Measurements from ENCODE around the gene MMP15. TPM values are rescaled to one million over a fixed set of nuclear protein-coding genes. Genes with fewer than 3 reads are reported as not detected.

The MMP15 gene
- total and polyA plus RNA-seq, 2 of the 13 experiments (the other 11 are each of a cell fraction or from before 2014, with no cell fraction given), result 35.2 to 44.9 TPM

DNA sequence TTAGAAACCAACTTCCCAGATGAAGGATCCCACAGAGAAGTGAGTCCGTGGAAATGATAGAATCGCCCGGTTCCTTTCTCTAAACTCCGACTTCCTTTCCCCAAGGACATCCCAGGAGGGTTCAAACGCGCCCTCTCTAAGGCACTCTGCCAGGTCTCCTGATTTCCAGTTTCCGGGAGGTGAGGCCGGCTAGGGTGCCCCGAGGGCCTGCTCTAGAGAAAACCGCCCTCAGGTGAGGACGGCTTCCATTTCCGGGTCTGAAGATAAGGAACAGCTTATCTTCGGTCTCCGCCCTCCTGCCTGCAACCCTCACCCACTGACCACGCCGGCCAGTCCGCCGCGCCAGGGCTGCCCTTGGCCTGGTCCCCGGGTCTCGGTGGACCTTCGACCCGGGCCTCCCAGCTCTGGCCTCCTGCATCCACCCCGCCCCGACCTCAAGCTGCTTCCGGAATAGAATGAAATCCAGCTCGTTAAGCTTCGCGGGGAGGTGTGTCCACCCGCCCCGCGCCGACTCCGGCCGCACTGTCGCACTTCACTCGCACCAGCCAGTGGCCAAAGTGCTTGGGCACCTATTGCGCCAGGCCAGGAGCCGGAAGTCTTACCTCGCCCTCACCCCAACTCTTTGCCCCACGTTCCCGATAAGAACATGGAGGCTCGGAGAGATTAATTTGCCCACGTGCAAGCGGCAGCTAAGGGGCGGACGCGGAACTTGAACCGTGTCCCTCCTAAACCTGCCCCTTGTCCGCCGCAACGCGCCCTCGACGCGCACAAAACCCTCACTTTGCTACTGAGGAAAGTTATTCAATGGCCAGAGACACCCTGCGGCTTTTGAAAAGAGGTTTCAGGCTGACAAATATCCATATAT is 836 bp upstream of the MMP15 start (continued):
- TF ChIP-seq, protein P1, sequence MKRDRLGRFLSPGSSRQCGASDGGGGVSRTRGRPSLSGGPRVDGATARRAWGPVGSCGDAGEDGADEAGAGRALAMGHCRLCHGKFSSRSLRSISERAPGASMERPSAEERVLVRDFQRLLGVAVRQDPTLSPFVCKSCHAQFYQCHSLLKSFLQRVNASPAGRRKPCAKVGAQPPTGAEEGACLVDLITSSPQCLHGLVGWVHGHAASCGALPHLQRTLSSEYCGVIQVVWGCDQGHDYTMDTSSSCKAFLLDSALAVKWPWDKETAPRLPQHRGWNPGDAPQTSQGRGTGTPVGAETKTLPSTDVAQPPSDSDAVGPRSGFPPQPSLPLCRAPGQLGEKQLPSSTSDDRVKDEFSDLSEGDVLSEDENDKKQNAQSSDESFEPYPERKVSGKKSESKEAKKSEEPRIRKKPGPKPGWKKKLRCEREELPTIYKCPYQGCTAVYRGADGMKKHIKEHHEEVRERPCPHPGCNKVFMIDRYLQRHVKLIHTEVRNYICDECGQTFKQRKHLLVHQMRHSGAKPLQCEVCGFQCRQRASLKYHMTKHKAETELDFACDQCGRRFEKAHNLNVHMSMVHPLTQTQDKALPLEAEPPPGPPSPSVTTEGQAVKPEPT (CRISPR knock-in tag; IDR thresholded peaks at IDR 0.05; ENCODE audit: low read depth), result peak; percentile 85
- TF ChIP-seq NPAS2 (CRISPR knock-in tag; IDR thresholded peaks at IDR 0.05; ENCODE audit: borderline replicate concordance) (no peak), ZSCAN22 (CRISPR knock-in tag; IDR thresholded peaks at IDR 0.05) (0 out of 2 replicates have a peak, but pooled peaks have one; percentile 32), ZNF337 (CRISPR knock-in tag; IDR thresholded peaks at IDR 0.05; ENCODE audit: borderline replicate concordance, low read depth) (peak; percentile 65), PHF20 (CRISPR knock-in tag; IDR thresholded peaks at IDR 0.05) (peak; percentile 75), ZNF3 (CRISPR knock-in tag; IDR thresholded peaks at IDR 0.05) (no peak), CBX5 (CRISPR knock-in tag; IDR thresholded peaks at IDR 0.05; ENCODE audit: borderline replicate concordance) (peak; percentile 23; the same call in 1 of the 2 replicates), RFX3 (CRISPR knock-in tag; IDR thresholded peaks at IDR 0.05) (no peak), HOXD1 (CRISPR knock-in tag; IDR thresholded peaks at IDR 0.05) (peak; percentile 72; the same call in 1 of the 2 replicates)
- TF ChIP-seq, protein P2, sequence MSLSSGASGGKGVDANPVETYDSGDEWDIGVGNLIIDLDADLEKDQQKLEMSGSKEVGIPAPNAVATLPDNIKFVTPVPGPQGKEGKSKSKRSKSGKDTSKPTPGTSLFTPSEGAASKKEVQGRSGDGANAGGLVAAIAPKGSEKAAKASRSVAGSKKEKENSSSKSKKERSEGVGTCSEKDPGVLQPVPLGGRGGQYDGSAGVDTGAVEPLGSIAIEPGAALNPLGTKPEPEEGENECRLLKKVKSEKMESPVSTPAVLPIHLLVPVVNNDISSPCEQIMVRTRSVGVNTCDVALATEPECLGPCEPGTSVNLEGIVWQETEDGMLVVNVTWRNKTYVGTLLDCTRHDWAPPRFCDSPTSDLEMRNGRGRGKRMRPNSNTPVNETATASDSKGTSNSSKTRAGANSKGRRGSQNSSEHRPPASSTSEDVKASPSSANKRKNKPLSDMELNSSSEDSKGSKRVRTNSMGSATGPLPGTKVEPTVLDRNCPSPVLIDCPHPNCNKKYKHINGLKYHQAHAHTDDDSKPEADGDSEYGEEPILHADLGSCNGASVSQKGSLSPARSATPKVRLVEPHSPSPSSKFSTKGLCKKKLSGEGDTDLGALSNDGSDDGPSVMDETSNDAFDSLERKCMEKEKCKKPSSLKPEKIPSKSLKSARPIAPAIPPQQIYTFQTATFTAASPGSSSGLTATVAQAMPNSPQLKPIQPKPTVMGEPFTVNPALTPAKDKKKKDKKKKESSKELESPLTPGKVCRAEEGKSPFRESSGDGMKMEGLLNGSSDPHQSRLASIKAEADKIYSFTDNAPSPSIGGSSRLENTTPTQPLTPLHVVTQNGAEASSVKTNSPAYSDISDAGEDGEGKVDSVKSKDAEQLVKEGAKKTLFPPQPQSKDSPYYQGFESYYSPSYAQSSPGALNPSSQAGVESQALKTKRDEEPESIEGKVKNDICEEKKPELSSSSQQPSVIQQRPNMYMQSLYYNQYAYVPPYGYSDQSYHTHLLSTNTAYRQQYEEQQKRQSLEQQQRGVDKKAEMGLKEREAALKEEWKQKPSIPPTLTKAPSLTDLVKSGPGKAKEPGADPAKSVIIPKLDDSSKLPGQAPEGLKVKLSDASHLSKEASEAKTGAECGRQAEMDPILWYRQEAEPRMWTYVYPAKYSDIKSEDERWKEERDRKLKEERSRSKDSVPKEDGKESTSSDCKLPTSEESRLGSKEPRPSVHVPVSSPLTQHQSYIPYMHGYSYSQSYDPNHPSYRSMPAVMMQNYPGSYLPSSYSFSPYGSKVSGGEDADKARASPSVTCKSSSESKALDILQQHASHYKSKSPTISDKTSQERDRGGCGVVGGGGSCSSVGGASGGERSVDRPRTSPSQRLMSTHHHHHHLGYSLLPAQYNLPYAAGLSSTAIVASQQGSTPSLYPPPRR (CRISPR knock-in tag; IDR thresholded peaks at IDR 0.05; ENCODE audit: borderline replicate concordance), result peak; percentile 90
- TF ChIP-seq, protein P3, sequence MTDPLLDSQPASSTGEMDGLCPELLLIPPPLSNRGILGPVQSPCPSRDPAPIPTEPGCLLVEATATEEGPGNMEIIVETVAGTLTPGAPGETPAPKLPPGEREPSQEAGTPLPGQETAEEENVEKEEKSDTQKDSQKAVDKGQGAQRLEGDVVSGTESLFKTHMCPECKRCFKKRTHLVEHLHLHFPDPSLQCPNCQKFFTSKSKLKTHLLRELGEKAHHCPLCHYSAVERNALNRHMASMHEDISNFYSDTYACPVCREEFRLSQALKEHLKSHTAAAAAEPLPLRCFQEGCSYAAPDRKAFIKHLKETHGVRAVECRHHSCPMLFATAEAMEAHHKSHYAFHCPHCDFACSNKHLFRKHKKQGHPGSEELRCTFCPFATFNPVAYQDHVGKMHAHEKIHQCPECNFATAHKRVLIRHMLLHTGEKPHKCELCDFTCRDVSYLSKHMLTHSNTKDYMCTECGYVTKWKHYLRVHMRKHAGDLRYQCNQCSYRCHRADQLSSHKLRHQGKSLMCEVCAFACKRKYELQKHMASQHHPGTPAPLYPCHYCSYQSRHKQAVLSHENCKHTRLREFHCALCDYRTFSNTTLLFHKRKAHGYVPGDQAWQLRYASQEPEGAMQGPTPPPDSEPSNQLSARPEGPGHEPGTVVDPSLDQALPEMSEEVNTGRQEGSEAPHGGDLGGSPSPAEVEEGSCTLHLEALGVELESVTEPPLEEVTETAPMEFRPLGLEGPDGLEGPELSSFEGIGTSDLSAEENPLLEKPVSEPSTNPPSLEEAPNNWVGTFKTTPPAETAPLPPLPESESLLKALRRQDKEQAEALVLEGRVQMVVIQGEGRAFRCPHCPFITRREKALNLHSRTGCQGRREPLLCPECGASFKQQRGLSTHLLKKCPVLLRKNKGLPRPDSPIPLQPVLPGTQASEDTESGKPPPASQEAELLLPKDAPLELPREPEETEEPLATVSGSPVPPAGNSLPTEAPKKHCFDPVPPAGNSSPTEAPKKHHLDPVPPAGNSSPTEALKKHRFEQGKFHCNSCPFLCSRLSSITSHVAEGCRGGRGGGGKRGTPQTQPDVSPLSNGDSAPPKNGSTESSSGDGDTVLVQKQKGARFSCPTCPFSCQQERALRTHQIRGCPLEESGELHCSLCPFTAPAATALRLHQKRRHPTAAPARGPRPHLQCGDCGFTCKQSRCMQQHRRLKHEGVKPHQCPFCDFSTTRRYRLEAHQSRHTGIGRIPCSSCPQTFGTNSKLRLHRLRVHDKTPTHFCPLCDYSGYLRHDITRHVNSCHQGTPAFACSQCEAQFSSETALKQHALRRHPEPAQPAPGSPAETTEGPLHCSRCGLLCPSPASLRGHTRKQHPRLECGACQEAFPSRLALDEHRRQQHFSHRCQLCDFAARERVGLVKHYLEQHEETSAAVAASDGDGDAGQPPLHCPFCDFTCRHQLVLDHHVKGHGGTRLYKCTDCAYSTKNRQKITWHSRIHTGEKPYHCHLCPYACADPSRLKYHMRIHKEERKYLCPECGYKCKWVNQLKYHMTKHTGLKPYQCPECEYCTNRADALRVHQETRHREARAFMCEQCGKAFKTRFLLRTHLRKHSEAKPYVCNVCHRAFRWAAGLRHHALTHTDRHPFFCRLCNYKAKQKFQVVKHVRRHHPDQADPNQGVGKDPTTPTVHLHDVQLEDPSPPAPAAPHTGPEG (CRISPR knock-in tag; IDR thresholded peaks at IDR 0.05), result peak; percentile 36; the same call in 1 of the 2 replicates
- TF ChIP-seq, protein P4, sequence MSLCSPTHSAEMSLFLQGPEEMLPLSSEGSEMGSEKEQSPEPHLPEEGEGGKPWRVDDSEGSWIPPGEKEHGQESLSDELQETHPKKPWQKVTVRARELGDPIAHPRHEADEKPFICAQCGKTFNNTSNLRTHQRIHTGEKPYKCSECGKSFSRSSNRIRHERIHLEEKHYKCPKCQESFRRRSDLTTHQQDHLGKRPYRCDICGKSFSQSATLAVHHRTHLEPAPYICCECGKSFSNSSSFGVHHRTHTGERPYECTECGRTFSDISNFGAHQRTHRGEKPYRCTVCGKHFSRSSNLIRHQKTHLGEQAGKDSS (CRISPR knock-in tag; IDR thresholded peaks at IDR 0.05; ENCODE audit: borderline replicate concordance, low read depth), result peak; percentile 67; the same call in 1 of the 2 replicates

Data from HepG2 (cell line).